Adipose tissue (tissue), 3 donors: ENCODE data around the gene UTS2R. TPM values are rescaled to one million over a fixed set of nuclear protein-coding genes. Genes with fewer than 3 reads are reported as not detected.
"Not testable (repeated sequence)": the region's sequence is repeated elsewhere in the genome, so short reads cannot be mapped to it uniquely, and the experiment has no call there.

Experiments used
- H3K27ac ChIP-seq: one replicate; pipeline ENCODE4 v1.5.1; 2013; ENCODE audit warnings: low read depth, low read length
- WGBS, 3 donors: extraction: QIAGEN DNeasy Blood & Tissue Kit; methylation state at CpG; one replicate each; pipeline ENCODE4 v1.1.7; 2013; 5-methylcytosine and 5-hydroxymethylcytosine counted together
- polyA plus RNA-seq, 3 donors: library from polyadenylated mRNA; stranded (reverse); fragments of 200-250 nt; gene quantifications; one replicate each; pipeline ENCODE4 v1.2.3, GENCODE V29; 2013
- donor health status: healthy with polysubstance abuse.
- donor health status: Bipolar disorder and iron deficiency.
- donor health status: healthy.

Gene UTS2R
- polyA plus RNA-seq, 3 donors: 0.32 TPM; not detected in 2

DNA sequence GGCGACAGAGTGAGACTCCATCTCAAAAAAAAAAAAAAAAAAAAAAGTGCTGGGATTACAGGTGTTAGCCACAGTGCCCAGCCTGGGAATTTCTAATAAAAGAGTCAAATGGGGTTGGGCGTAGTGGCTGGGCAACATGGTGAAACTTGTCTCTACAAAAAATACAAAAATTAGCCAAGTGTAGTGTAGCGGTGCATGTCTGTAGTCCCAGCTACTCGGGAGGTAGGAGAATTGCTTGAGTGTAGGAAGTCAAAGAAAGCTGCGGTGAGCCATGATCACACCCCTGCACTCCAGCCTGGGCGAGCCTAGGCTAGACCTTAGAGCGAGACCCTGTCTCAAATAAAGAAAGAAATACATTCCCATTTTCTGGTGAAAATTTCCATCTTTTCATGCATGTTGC, 2.4 kb upstream of the UTS2R start:
- 93 to 96% (median 93%) methylated on average over 6 of the region's 7 CpGs for WGBS, 3 donors

DNA sequence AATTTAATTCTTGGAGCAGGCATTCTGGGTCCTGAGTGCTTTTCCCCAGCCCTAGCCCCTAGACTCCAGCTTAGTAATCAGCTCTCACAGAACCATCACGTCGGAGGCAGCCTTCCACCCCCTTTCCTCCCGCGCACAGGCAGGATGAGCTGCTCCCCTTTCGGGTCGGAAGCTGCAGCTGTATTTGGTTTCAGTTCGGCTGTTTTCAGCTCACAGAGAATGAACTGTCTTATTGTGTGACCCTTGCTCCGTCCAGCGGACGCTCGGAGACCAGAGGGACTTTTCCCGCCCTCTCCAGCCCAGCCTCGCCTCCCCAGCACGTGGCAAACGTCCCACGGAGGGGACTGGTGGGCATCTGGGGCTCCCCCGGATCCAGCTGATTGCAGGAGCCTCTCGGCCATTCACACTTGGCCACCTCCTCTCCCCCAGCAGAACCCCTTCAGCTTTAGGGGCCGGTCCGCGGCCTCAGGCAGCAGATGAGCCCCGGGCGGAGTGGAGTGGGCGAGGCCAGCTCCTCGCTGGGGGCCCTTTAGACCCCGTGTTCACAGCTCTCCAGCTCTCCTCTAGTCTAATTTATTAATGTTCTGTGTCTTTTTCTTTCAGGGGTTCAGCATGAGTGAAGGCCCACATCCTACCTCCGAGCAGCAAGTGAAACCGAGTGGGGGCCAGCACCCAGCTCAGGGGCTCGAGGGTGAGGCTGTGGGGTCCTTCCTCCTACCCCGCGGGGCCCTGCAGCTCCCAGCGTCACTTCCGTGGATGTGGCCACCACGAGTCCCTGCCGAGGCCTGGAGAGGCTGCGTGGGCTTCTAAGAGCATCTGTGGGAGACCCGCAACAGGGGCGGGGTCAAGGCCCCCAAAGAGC, 863 bp upstream of the UTS2R start:
- WGBS, 3 donors: 25 to 31% (median 26%) methylated on average over 38 of the region's 38 CpGs
- no peak overlapping the region for H3K27ac ChIP-seq

More for the DNA sequence above, 2.4 kb upstream of the UTS2R start:
- no peak overlapping the region for H3K27ac ChIP-seq

DNA sequence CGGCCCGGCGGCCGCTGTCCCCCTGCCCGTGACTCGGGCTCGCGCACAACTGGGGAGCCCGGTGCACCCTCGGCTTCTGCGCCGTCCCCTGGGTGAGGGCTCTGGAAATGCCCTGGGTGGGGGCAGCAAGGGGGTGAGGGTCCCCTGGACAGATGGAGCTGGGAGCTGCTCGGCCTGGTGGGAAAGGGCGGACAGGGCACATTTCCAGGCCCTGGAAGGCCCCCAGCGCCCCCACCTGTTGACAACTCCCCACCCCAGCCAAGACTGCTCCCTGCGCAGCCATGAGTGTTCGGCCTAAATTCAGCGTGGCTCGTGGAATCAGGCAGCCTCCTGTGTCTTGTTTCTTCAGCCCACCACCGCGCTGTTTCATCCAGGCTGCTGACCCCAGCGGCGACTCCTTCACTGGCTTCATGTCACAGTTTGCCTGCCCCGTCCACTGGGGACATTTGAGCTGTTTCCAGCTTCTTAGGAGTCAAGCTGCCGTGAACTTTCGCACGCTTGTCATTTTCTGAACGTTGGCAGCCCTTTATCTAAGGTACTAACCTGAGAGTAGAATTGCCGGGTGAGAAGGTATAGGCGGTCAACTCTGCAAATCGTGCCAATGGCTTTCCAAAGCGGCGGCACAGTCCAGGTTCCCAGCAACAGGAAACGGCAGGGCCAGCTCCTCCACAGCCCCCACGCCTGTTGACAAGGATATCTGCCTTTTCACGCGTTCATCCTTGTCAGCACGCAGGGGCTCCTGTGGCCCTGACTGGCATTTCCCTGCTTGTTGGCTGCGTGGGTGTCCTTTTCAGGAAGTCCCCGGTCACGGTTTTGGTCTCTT, 895 bp downstream of the UTS2R start:
- whole genome bisulfite sequencing, 3 donors: 22 to 46% (median 37%) methylated on average over 41 of the region's 41 CpGs
- no peak overlapping the region for H3K27ac ChIP-seq

DNA sequence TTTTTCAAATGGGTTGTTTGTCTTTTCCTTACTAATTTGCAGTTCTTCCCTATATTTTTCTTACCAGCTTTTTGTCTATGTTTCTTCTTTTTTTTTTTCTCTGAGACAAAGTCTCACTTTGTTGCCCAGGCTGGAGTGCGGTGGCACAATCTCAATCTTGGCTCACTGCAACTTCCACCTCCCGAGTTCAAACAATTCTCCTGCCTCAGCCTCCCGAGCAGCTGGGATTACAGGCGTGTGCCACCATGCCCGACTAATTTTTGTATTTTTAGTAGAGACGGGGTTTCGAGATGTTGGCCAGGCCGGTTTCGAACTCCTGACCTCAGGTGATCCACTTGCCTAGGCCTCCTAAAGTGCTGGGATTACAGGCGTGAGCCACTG, 1.5 kb downstream of the UTS2R start:
- 85 to 94% (median 86%) methylated on average over 10 of the region's 10 CpGs for WGBS, 3 donors
- not testable (repeated sequence) for H3K27ac ChIP-seq

DNA sequence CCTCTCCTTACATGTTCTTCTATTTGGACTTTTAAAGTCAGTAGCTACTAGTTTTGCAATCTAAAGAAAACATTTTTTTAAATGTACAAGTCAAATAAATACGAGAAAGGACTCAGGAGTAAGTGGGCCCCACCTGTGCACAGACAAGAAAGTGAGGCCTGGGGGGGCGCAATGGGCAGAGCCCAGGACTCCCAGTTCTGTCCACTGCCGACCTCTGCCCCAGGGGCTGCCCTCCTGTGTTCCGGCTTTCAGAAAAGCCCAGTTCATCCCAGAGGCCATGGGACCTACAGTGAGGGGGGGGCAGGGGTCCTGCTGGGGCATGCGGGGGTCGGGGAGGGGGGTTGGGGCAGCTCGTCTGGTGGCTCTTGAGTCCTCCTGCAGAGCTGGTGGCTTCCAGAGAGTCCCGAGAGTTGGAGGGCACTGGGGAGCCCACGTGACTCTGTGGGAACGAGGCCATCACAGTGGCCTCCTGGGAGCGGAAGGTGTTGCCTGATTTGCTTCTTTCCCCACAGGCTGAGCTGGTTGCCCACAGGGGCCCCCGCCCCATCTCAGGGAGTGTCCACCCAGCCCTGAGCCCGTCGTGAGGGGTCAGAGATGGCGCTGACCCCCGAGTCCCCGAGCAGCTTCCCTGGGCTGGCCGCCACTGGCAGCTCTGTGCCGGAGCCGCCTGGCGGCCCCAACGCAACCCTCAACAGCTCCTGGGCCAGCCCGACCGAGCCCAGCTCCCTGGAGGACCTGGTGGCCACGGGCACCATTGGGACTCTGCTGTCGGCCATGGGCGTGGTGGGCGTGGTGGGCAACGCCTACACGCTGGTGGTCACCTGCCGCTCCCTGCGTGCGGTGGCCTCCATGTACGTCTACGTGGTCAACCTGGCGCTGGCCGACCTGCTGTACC, 2.4 kb downstream of the UTS2R start:
- WGBS, 3 donors: 85 to 91% (median 88%) methylated on average over 32 to 37 of the region's 37 CpGs
- no peak overlapping the region for H3K27ac ChIP-seq

DNA sequence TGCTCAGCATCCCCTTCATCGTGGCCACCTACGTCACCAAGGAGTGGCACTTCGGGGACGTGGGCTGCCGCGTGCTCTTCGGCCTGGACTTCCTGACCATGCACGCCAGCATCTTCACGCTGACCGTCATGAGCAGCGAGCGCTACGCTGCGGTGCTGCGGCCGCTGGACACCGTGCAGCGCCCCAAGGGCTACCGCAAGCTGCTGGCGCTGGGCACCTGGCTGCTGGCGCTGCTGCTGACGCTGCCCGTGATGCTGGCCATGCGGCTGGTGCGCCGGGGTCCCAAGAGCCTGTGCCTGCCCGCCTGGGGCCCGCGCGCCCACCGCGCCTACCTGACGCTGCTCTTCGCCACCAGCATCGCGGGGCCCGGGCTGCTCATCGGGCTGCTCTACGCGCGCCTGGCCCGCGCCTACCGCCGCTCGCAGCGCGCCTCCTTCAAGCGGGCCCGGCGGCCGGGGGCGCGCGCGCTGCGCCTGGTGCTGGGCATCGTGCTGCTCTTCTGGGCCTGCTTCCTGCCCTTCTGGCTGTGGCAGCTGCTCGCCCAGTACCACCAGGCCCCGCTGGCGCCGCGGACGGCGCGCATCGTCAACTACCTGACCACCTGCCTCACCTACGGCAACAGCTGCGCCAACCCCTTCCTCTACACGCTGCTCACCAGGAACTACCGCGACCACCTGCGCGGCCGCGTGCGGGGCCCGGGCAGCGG, 3.2 kb downstream of the UTS2R start:
- 31 to 59% (median 32%) methylated on average over 67 to 79 of the region's 79 CpGs for WGBS, 3 donors
- H3K27ac ChIP-seq: no peak overlapping the region

DNA sequence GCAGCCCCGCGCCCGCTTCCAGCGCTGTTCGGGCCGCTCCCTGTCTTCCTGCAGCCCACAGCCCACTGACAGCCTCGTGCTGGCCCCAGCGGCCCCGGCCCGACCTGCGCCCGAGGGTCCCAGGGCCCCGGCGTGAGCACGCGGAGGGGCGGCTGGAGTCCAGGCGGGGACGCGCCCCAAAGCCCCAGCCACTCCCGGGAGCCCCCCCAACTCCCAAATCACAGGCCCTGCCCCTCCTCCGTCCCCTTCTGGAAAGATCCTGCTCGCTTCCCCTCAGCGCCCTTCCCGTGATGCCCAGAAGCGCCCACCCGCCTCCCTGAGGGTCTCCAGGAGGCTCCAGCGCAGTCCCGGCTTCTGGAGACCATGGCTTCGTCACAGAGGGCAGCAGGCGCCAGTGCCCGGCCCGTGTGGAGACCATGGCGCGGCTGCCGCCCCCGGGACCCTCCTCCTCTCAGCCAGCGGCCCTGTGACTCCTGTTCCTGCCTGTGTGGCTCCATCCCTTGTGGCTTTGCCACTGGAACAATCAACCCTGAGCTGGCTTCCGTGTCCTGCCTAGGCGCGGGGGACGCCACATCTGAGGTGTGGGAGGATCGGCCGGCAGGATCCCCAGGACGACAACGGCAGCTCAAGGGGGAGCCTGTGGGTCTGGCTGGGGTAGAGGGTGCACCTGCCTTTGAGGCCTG, 3.9 kb downstream of the UTS2R start:
- 48 to 70% (median 54%) methylated on average over 38 to 46 of the region's 46 CpGs for WGBS, 3 donors

DNA sequence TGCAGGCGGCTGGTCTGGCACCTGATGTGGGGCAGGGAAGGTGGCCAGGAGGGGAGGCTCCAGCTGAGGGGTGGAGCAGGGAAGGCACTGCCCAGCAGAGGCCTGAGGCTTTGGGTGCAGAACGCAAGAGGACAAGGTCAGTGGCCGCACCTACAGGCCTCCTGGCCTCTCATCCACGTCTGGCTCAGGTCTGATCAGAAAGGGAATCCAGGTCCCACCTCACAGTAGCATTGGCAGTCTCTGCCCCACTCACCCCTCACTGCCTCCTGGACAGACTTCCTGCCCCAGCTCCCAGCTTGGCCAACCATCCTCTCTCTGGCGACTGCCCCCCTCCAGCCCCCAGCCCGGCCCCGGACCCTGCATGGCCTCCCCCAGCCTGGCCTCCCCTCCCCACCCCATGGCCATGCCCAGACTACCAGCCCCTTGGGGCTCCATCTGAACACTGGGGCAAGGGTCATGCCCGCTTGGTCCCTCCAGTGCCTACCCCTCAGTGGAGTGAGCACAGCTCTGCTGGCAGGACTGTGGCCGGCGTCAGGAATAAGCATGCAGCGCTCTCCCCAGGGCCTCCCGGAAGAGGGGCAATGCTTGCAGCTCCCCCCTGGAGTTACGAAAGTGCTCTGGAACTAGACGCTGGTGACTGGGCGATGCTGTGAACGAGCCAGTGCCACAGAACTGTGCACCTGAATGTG, 4.6 kb downstream of the UTS2R start:
- WGBS, 3 donors: 66 to 73% (median 71%) methylated on average over 16 of the region's 16 CpGs
- H3K27ac ChIP-seq: no peak overlapping the region

More for the DNA sequence above, 3.9 kb downstream of the UTS2R start:
- no peak overlapping the region for H3K27ac ChIP-seq

DNA sequence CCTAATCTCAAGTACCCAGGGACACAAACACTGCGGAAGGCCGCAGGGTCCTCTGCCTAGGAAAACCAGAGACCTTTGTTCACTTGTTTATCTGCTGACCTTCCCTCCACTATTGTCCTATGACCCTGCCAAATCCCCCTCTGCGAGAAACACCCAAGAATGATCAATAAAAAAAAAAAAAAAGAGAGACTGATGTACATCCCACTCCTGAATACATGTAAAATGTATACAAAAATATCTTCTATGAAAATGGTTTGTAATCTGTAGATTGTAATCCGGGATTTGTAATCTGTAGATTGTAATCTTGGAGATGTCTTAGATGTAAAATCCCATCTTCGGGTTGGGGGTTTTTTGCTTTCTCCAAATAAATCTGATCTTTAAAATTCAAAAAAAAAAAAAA, 5.7 kb downstream of the UTS2R start:
- 43 to 72% (median 54%) methylated on average over 2 to 3 of the region's 5 CpGs for WGBS, 3 donors
- not testable (repeated sequence) for H3K27ac ChIP-seq

DNA sequence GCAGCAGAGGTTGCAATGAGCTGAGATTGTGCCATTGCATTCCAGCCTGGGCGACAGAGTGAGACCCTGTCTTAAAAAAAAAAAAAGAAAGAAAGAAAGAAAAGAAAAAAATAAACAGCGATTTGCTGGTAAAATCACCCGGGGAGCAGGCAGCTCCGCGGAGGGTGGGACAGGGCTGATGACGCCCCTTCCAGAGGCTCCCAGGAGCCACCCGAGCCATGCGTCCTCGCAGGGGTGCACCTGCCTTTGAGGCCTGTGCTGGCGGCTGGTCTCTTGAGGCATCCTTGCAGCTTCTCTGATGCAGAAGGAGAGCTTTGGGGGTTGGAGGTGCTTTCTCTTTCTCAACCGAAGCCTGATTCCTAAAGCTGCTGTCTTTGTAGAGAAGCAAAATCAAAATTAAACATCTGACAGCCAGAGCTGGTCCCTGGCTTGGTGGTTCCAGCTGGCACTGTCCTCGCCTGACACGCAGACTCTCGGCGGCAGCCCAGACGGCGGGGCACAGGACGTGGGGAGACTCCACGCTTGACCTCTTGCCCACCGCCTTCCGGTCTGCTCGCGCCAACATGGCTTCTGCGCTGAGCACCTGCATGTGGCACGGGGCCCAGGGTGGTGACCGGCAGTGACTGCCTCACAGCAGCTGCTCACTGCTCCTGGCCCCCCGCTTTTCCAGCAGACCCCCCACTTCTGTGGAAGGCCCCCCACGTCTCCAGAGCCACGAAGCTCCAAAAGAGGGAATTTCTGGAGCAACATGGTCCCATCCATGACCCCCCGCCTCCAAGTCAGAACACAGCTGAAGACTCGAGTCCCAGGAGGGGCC, 6.6 kb downstream of the UTS2R start:
- H3K27ac ChIP-seq: no peak overlapping the region
- WGBS, 3 donors: 76 to 82% (median 77%) methylated on average over 31 of the region's 31 CpGs

DNA sequence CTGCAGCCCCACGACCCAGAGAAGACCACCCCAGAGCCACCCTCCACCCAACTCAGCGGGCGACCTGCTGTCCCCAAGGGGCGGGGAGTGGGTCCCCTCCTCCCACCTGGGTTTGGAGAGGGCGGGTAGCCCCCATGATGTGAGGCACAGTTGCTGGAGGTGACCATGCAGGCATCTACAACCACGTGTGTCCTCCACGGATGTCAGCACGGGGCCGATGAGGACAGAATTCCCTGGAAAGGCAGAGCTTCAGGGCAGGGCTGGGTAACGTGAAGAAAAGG, 7.1 kb downstream of the UTS2R start:
- WGBS, 3 donors: 61 to 68% (median 66%) methylated on average over 10 of the region's 10 CpGs
- H3K27ac ChIP-seq: no peak overlapping the region

DNA sequence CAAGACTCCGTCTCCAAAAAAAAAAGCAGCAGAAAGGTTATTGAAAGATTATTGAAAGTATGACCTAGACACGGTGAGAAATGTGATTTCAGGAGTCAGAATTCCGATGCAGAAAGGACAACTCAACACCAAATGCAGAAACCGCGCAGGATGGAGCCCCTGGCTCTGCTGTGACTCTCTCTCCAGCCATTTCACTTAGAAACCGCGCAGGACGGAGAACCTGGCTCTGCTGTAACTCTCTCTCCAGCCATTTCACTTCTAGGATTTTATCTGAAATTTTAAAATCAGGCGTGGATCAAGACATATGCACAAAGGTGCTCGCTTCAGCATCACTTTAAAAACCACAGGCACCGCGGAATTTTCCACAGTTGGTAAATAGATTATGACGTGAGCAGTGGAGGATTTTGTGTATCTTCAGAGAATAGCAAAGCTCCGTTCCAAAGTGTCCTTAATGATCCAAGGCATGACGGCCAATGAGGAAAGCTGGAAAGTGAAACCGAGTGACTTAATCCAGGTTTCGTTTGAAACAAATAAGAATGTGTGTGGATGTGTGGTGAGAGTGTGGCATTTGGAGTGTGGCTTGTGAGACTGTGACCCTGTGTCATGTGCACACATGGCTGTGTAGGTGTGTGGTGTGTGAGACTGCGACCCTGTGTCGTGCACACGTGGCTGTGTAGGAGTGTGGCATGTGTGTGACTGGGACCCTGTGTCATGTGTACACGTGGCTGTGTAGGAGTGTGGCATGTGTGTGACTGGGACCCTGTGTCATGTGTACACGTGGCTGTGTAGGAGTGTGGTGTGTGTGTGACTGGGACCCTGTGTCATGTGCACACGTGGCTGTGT, 9.5 kb downstream of the UTS2R start:
- 56 to 65% (median 58%) methylated on average over 23 of the region's 23 CpGs for WGBS, 3 donors

DNA sequence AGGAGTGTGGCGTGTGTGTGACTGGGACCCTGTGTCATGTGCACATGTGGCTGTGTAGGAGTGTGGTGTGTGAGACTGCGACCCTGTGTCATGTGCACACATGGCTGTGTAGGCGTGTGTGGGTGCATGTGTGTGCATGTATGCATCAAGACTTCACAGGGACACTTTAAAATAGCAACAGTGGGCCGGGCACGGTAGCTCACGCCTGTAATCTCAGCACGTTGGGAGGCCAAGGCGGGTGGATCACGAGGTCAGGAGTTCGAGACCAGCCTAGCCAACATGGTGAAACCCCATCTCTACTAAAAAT, 10.1 kb downstream of the UTS2R start:
- WGBS, 3 donors: 76 to 79% (median 76%) methylated on average over 10 of the region's 10 CpGs
- not testable (repeated sequence) for H3K27ac ChIP-seq

More for the DNA sequence above, 9.5 kb downstream of the UTS2R start:
- H3K27ac ChIP-seq: no peak overlapping the region

DNA sequence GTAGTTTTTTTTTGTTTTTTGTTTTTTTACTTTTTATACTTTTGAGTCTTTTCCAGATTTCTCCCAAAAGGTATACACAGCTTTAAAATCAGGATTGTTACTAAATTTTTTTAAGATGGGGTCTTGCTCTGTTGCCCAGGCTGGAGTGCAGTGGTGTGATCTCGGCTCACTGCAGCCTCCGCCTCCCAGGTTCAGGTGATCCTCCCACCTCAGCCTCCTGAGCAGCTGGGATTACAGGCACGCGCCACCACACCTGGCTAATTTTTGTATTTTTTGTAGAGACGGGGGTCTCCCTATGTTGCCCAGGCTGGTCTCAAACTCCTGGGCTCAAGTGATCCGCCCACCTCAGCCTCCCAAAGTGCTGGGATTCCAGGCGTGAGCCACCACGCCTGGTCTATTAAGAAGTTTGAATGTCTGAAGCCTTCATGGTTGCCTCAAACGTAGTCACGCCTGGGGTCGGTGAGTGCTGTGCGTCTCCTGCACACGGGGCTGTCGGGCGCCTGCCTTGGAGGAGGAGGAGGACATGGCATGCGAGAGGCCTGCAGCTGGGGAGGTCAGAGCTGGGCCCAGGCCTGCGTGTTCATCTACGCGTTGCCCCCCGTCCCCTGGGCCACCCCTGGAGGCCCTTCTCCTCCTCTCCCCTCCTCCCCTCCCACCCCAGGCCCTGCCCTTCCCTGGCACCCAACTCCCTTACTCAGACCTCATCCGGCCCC, 10.8 kb downstream of the UTS2R start:
- 86 to 88% (median 87%) methylated on average over 20 to 21 of the region's 21 CpGs for WGBS, 3 donors
- not testable (repeated sequence) for H3K27ac ChIP-seq

DNA sequence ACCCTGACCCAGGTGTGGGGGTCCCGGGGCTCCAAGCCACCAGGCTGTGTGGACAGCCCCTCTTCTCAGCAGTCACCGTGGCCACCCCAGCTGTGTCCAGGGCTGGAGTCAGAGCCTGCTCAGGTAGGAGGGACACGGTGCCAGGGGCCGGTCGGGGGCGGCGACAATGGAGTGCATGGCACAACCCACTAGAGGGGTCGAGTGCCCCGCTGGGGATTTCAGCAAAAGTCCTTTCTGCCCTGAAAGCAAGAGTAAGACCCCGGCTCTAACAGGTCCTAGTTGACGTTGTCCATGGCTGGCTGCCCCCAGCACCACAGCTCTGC, 11.3 kb downstream of the UTS2R start:
- 79 to 86% (median 83%) methylated on average over 11 of the region's 11 CpGs for WGBS, 3 donors

More for the DNA sequence above, 11.3 kb downstream of the UTS2R start:
- H3K27ac ChIP-seq: no peak overlapping the region
